ENCODE results near the gene RFPL2. TPM values are rescaled to one million over a fixed set of nuclear protein-coding genes. Genes with fewer than 3 reads are reported as not detected.
"Not testable (repeated sequence)": the region's sequence is repeated elsewhere in the genome, so short reads cannot be mapped to it uniquely, and the experiment has no call there.

The RFPL2 gene
- total RNA-seq, 2 experiments from 2014 or later, result not detected

GRCh38 chr22:32202539-32203180, 2.2 kb downstream of the RFPL2 start:
- Mint-ChIP-seq H3K9me3 (no peaks in the 10 kb centered on the region), H3K27me3 (peaks cover 19% of the 10 kb centered on the region), H3K36me3 (ENCODE audit: low read depth) (no peaks in the 10 kb centered on the region), H3K4me3 (peak overlapping the region; percentile 21), H3K27ac (no peak overlapping the region), H3K4me1 (ENCODE audit: low read depth) (peaks cover 15% of the 10 kb centered on the region)
- ChIA-PET CTCF (interaction anchor here (0.7 to 2.8 kb wide), 15 partner anchors 10 to 232 kb away, joined by 3 to 16 read pairs (median 3); no protein-coding TSS in a partner anchor), POLR2A (no interaction called here)
- ATAC-seq (peak; percentile 47), DNase-seq (peak; percentile 39)
- intact Hi-C loops (cut with micrococcal nuclease), result no loop called here
- peak; percentile 41 for TF ChIP-seq CTCF (IDR thresholded peaks at IDR 0.05)

GRCh38 chr22:32202161-32202538, 2.7 kb downstream of the RFPL2 start:
- Mint-ChIP-seq H3K36me3 (ENCODE audit: low read depth) (no peaks in the 10 kb centered on the region), H3K27ac (no peak overlapping the region), H3K4me3 (no peak overlapping the region), H3K9me3 (no peaks in the 10 kb centered on the region), H3K27me3 (peaks cover 19% of the 10 kb centered on the region), H3K4me1 (ENCODE audit: low read depth) (peaks cover 15% of the 10 kb centered on the region)
- no peak for TF ChIP-seq CTCF (IDR thresholded peaks at IDR 0.05)
- ChIA-PET POLR2A (no interaction called here), CTCF (interaction anchor here (0.7 to 2.8 kb wide), 15 partner anchors 9 to 232 kb away, joined by 3 to 16 read pairs (median 3); no protein-coding TSS in a partner anchor)
- intact Hi-C loops (cut with micrococcal nuclease), result no loop called here
- DNase-seq (no peak), ATAC-seq (no peak)

- Mint-ChIP-seq H3K4me1 (ENCODE audit: low read depth) (peaks cover 15% of the 10 kb centered on the region), H3K27me3 (peaks cover 23% of the 10 kb centered on the region), H3K4me3 (no peak overlapping the region), H3K9me3 (no peaks in the 10 kb centered on the region), H3K27ac (no peak overlapping the region), H3K36me3 (ENCODE audit: low read depth) (no peaks in the 10 kb centered on the region)
- POLR2A ChIA-PET, result no interaction called here
- no peak for TF ChIP-seq CTCF (IDR thresholded peaks at IDR 0.05)
- CTCF ChIA-PET, result interaction anchor here (1.2 to 2.8 kb wide), 2 partner anchors 24 to 65 kb away, joined by 4 to 16 read pairs; no protein-coding TSS in a partner anchor
- DNase-seq (peak; percentile 33), ATAC-seq (no peak)
- intact Hi-C loops (cut with micrococcal nuclease), result no loop called here
These were observed 4.1 kb downstream of the RFPL2 start for GRCh38 chr22:32200752-32201151.

- Mint-ChIP-seq H3K27ac (no peak overlapping the region), H3K4me1 (ENCODE audit: low read depth) (peaks cover 15% of the 10 kb centered on the region), H3K27me3 (peaks cover 23% of the 10 kb centered on the region), H3K36me3 (ENCODE audit: low read depth) (no peaks in the 10 kb centered on the region), H3K4me3 (no peak overlapping the region), H3K9me3 (no peaks in the 10 kb centered on the region)
- ChIA-PET CTCF (interaction anchor here (1.2 to 1.5 kb wide), 2 partner anchors 25 to 66 kb away, joined by 4 read pairs; no protein-coding TSS in a partner anchor), POLR2A (no interaction called here)
- no peak for DNase-seq
- no peak for ATAC-seq
- intact Hi-C loops (cut with micrococcal nuclease), result no loop called here
- no peak for TF ChIP-seq CTCF (IDR thresholded peaks at IDR 0.05)
These were observed 4.9 kb downstream of the RFPL2 start for GRCh38 chr22:32199961-32200360.

GRCh38 chr22:32199341-32199740, 5.5 kb downstream of the RFPL2 start:
- Mint-ChIP-seq H3K4me1 (ENCODE audit: low read depth) (peaks cover 15% of the 10 kb centered on the region), H3K36me3 (ENCODE audit: low read depth) (no peaks in the 10 kb centered on the region), H3K27ac (no peak overlapping the region), H3K27me3 (peaks cover 20% of the 10 kb centered on the region), H3K4me3 (no peak overlapping the region), H3K9me3 (no peaks in the 10 kb centered on the region)
- CTCF ChIA-PET, result interaction anchor here (1.5 kb wide), 1 partner anchor 67 kb away, joined by 4 read pairs; no protein-coding TSS in a partner anchor
- intact Hi-C loops (cut with micrococcal nuclease), result no loop called here
- TF ChIP-seq CTCF (IDR thresholded peaks at IDR 0.05), result no peak
- ATAC-seq, result no peak
- POLR2A ChIA-PET, result no interaction called here
- no peak for DNase-seq

GRCh38 chr22:32197553-32198226, 7.2 kb downstream of the RFPL2 start:
- H3K27me3 Mint-ChIP-seq; ATAC-seq; POLR2A ChIA-PET; H3K36me3 Mint-ChIP-seq (ENCODE audit: low read depth); DNase-seq; intact Hi-C loops (cut with micrococcal nuclease); H3K9me3 Mint-ChIP-seq; H3K4me3 Mint-ChIP-seq; CTCF ChIA-PET; H3K27ac Mint-ChIP-seq; H3K4me1 Mint-ChIP-seq (ENCODE audit: low read depth): not testable (repeated sequence)

- H3K27me3 Mint-ChIP-seq; ATAC-seq; intact Hi-C loops (cut with micrococcal nuclease); H3K4me3 Mint-ChIP-seq; H3K27ac Mint-ChIP-seq; H3K36me3 Mint-ChIP-seq (ENCODE audit: low read depth); DNase-seq; CTCF ChIA-PET; H3K9me3 Mint-ChIP-seq; H3K4me1 Mint-ChIP-seq (ENCODE audit: low read depth): not testable (repeated sequence)
- POLR2A ChIA-PET, result interaction anchor here (0.6 kb wide), 1 partner anchor 124 kb away, joined by 3 read pairs; no protein-coding TSS in a partner anchor
These were observed 9.0 kb downstream of the RFPL2 start for GRCh38 chr22:32195900-32196299.
